Cardiac fibroblast (primary cell): ENCODE results near the gene LTBP1.

Experiments
- DNase-seq, 2 donors: peaks; one replicate each; pipeline versions ENCODE4 v3.0.0 to v3.0.0-alpha.2; 2010; ENCODE audit warnings: low read depth in 2 of 2
- H3K4me3 ChIP-seq, 2 donors: replicated peaks in 1 of 2; 1 replicate in 1 of 2; 2 replicates in 1 of 2; pipeline ENCODE4 v1.5.1; 2011; ENCODE audit warnings: low read depth in 2 of 2, low read length in 2 of 2, mild to moderate bottlenecking in 2 of 2, moderate library complexity in 1 of 2
- TF ChIP-seq, protein P1 (sequence below): IDR thresholded peaks from one replicate; pipeline ENCODE4 v1.5.1; 2011; ENCODE audit warnings: low read depth, mild to moderate bottlenecking, low read length, inconsistent platforms

LTBP1 gene

DNA sequence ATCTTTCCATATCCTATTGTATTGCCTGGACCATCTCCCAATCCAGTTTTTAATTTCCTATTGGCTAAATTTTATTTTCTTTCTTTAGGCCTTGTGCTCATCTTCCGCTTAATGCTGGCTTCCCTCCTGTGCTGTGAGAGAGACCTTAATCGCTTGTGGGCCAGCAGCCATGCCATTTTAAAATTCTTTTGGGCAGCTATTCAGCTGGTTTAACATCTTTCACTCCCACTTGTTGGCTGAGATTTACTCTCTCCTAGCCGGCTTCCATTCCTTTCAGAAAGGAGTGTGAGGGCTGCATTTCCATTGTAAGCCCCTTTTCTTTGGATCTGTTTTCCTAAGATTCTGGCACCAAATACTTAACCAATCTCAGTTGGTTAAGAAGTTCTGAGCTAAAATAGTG, 388.8 kb downstream of the LTBP1 start:
- TF ChIP-seq, protein P1, sequence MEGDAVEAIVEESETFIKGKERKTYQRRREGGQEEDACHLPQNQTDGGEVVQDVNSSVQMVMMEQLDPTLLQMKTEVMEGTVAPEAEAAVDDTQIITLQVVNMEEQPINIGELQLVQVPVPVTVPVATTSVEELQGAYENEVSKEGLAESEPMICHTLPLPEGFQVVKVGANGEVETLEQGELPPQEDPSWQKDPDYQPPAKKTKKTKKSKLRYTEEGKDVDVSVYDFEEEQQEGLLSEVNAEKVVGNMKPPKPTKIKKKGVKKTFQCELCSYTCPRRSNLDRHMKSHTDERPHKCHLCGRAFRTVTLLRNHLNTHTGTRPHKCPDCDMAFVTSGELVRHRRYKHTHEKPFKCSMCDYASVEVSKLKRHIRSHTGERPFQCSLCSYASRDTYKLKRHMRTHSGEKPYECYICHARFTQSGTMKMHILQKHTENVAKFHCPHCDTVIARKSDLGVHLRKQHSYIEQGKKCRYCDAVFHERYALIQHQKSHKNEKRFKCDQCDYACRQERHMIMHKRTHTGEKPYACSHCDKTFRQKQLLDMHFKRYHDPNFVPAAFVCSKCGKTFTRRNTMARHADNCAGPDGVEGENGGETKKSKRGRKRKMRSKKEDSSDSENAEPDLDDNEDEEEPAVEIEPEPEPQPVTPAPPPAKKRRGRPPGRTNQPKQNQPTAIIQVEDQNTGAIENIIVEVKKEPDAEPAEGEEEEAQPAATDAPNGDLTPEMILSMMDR, result no peak
- no peak overlapping the region for H3K4me3 ChIP-seq
- DNase-seq, result no peak

DNA sequence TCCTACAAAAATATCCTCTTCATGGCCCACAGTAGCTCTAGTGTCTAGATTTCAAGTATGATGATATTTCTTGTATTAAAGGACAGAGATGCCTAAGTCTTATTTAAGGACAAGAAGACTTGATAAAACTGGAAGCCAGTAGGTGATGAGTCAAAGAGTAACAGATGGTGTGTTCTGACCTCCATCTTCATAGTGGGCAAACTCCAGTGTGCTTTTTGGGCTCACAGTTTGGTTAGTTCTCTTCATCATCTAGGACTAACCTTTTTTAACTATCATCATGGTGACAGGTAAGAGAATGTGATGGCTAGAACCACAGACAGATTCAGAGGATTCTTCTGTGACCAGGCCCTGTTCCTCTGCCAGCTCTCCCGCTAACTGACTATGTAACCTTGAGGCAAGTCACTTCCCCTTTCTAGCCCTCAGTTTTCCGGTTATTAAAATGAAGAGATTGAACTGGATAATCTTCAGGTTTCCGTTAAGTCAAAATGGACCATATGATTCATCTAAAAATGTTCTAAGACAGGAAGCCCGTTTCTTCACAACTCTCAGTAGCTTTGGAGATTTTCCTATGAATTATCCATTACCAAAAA, 389.4 kb downstream of the LTBP1 start:
- DNase-seq, result no peak
- H3K4me3 ChIP-seq, result no peak overlapping the region
- TF ChIP-seq, protein P1, result no peak

DNA sequence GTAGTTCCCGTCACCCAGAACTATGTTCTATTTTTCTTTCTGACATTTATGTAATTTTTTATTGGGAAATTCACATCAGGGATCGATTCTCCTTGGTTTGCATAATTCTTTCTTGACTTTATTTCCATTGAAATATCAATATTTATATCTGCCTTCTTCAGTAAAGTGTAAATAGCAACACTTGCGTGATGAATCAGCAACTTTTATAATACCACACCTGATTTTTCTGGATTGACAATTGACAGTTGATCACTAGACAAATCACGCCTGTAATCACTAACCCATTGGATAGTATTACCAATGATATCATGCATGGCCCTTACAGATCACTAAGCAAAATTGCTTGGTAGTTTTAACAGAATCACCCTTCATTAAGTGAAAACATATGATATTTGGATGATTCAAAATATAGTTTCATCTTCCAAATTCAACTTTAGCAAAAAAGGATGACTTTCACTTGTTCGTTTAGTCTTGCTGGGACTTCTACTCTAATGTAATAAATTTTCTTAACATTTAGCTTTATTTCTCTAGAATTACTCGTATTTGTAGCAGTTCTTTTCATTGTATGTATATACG, 390.7 kb downstream of the LTBP1 start:
- H3K4me3 ChIP-seq, result no peak overlapping the region
- TF ChIP-seq, protein P1, result no peak
- DNase-seq, result no peak

DNA sequence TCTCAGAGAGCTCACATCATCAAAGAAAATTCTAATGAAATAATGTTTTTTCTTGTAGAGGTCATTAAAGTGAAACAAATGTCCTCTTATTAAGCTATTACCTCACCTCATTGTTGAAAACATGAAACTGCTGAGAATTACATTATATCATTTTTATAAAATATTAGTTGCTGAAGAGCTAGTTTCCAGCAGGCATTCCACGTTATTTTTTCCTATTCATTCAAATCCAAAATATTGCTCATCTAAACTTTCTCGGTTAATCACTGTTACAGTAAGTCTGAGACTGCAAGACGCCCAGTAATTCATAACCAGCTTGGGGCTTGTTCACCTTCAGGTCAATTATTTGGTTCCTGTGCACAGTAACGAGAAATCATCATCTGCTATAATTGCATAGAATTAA, 391.2 kb downstream of the LTBP1 start:
- DNase-seq, result no peak
- no peak overlapping the region for H3K4me3 ChIP-seq
- TF ChIP-seq, protein P1, result no peak

DNA sequence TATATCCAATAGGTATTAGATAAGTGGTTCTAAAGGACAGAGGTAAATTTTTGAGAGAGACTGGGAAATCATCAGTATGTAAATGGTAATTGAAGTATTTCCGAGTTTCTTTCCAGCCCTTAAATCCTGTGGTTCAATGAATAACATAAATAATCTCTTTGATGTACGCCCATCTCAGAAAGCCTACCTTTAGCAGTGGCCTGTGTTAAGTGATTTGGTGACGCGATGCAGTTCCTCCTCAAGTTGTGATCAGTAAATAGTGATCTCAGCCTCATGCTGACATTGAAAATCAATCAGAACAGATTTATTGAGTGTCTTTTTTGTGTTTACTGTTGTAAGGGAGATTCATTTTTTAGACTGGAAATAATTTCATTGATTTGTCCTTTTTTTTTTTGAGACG, 392.5 kb downstream of the LTBP1 start:
- H3K4me3 ChIP-seq, result no peak overlapping the region
- no peak for DNase-seq
- TF ChIP-seq, protein P1, result no peak

DNA sequence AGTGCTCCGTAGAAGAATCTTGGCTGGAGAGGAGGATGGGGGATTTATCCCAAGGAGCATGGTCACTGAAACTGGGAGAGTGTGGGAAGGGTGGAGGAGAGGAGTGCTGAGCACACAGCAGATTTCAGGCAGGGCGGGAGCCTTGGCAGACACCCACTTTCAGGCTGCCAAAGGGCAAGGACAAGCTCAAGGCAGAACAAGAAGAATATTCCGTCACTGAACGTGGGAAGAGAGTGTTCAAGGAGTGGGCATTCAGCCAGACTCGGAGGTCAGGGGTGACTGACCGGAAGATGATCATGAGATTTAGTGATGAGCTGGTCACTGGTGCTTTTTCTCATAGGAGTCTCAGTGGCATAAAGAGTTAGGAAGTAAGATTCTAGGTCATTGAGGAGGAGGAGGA, 393.5 kb downstream of the LTBP1 start:
- H3K4me3 ChIP-seq, result no peak overlapping the region
- DNase-seq, result peak; percentile 61 to 95
- TF ChIP-seq, protein P1, result no peak

DNA sequence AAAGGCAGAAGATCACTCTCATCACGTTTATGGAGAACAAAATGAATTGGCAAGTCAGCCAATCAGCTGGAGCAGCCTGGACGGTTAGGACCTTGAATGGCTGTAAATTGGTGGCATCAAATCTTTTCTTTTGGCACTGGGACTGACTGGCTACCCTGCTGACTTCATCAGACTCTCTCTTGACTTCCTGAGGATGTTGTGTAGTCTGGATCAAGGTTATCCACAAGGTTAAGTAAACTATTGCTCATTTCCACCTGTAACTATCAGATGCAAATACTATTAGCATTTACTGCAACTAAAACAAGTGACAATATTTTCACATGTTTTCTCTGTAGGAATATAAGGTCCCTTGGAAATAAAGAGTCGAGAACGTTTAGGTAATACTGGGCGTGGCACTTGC, 395.4 kb downstream of the LTBP1 start:
- TF ChIP-seq, protein P1, result no peak
- DNase-seq, result peak in 1 of 2 donors; percentile 33
- H3K4me3 ChIP-seq, result no peak overlapping the region
